GM19452 (cell line): ENCODE data around the gene MICALL2.

Experiments used
- ATAC-seq: cut with Tn5 transposase; IDR thresholded peaks from one replicate; pipeline ENCODE4 v1.9.1; 2021; ENCODE audit not compliant: unreplicated experiment

The MICALL2 gene

DNA sequence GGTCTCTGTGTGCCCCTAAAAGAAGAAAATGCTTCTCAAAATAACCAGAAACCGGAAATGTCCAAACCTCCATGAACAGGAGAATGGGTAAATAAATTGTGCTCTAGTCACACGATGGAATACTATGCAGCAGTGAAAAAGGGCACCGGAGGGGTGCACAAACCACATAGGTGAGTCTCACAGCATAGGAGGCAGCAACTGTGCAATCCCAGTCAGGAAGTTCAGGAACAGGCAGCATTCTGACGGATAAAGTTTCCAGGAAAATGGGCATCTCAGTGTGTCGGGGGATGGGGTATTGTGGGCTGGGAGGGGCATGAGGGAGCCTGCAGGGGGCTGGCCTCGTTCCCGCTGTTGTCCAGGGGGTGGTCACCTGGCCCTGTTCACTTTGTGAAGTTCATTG, 63.1 kb downstream of the MICALL2 start:
- no peak for ATAC-seq

- ATAC-seq, result no peak
These were observed 63.8 kb downstream of the MICALL2 start for GRCh38 chr7:1395211-1396070.

- no peak for ATAC-seq
These were observed 64.9 kb downstream of the MICALL2 start for GRCh38 chr7:1394371-1394770.

- ATAC-seq, result no peak
These were observed 65.8 kb downstream of the MICALL2 start for GRCh38 chr7:1393421-1393820.

- no peak for ATAC-seq
These were observed 66.7 kb downstream of the MICALL2 start for GRCh38 chr7:1392556-1392955.

DNA sequence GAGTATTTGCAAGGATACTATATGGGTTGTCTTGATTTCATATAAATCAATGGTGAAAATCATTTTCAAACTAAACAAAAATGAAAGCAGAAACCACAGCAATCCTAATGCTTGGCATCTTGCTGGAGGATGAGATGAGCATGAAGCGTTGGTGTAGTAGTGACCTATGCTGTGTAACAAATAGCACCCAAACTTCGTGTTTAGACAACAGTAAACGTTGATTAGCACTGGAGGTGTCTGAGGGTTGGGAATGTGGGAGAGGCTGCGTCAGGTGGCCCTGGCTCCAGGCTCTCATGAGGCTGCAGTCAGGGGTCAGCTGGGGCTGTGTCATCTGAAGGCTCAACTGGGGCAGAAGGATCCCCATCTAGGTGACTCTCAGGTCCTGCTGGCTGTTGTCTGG, 67.8 kb downstream of the MICALL2 start:
- ATAC-seq, result no peak

DNA sequence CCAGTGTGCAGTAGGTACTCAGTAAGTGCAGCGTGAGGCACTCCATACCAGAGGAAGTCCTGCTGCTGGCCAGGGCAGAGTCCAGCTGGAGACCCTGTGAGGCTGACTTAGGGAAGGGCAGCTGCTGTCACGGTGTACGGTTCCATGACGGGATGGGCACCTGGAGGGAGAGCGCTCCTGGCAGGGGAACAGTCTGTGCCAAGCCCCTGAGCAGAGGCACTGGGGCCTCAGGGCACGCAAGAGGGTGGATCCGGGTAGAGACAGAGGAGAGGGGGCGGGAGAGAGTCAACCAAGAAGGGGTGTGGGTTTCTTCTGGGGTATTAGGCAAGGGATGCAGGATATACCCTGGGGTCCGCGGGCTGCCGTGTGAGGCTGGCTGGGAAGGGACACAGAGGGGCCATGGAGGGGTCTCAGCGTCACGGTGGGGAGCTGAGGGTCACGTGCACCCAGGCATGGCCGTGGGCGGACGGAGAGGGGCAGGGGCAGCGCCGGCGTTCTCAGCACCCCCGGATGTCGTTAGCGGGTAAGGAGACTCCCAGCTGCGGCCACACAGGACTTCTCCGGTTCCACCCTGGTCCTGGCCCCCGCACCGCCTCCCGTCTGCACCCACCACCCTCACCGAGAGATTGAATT, 70.5 kb downstream of the MICALL2 start:
- ATAC-seq, result no peak

- no peak for ATAC-seq
These were observed 71.1 kb downstream of the MICALL2 start for GRCh38 chr7:1388021-1388702.

DNA sequence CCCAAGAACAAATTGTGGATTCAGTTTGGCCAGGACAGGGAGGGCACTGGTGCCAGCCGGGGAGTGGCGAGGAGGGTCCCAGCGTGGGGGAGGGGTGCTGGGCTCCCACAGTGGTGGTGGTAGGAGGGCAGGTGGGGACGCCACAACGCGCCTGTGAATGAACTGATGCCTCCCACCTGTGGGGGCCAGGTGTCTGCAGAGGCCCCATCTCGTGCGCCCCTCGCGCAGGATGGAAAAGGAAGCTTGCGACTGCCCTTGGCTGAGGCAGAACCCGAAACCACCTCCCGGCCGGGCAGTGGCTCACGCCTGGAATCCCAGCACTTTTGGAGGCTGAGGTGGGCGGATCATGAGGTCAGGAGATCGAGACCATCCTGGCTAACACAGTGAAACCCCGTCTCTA, 72.0 kb downstream of the MICALL2 start:
- no peak for ATAC-seq

- no peak for ATAC-seq
These were observed 72.5 kb downstream of the MICALL2 start for GRCh38 chr7:1386623-1387220.

GRCh38 chr7:1385809-1386622, 73.3 kb downstream of the MICALL2 start:
- ATAC-seq, result no peak

GRCh38 chr7:1385086-1385808, 74.0 kb downstream of the MICALL2 start:
- no peak for ATAC-seq
